ENCODE data around the gene RETREG1. TPM values are rescaled to one million over a fixed set of nuclear protein-coding genes. Genes with fewer than 3 reads are reported as not detected.

The RETREG1 gene
- total RNA-seq, 4 donors from 2014 or later = 11.6 to 70.1 (median 19.4) TPM

GRCh38 chr5:16558984-16559629 is 57.7 kb downstream of the RETREG1 start:
- no peaks in the 10 kb centered on the region for H3K36me3 ChIP-seq
- no peak for TF ChIP-seq POLR2A (IDR thresholded peaks at IDR 0.05)
- TF ChIP-seq, protein P1, sequence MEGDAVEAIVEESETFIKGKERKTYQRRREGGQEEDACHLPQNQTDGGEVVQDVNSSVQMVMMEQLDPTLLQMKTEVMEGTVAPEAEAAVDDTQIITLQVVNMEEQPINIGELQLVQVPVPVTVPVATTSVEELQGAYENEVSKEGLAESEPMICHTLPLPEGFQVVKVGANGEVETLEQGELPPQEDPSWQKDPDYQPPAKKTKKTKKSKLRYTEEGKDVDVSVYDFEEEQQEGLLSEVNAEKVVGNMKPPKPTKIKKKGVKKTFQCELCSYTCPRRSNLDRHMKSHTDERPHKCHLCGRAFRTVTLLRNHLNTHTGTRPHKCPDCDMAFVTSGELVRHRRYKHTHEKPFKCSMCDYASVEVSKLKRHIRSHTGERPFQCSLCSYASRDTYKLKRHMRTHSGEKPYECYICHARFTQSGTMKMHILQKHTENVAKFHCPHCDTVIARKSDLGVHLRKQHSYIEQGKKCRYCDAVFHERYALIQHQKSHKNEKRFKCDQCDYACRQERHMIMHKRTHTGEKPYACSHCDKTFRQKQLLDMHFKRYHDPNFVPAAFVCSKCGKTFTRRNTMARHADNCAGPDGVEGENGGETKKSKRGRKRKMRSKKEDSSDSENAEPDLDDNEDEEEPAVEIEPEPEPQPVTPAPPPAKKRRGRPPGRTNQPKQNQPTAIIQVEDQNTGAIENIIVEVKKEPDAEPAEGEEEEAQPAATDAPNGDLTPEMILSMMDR (IDR thresholded peaks at IDR 0.05) = no peak
- H3K4me3 ChIP-seq = no peak overlapping the region
- no peaks in the 10 kb centered on the region for H3K9me3 ChIP-seq
- no peak overlapping the region for H3K27ac ChIP-seq
- H3K4me1 ChIP-seq = no peaks in the 10 kb centered on the region
- no peaks in the 10 kb centered on the region for H3K27me3 ChIP-seq
- no peak for DNase-seq

GRCh38 chr5:16557477-16557876 is 59.3 kb downstream of the RETREG1 start:
- H3K27me3 ChIP-seq = no peaks in the 10 kb centered on the region
- H3K4me3 ChIP-seq = no peak overlapping the region
- no peak overlapping the region for H3K27ac ChIP-seq
- H3K4me1 ChIP-seq = no peaks in the 10 kb centered on the region
- no peaks in the 10 kb centered on the region for H3K9me3 ChIP-seq
- H3K36me3 ChIP-seq = no peaks in the 10 kb centered on the region
- no peak for TF ChIP-seq POLR2A (IDR thresholded peaks at IDR 0.05)
- TF ChIP-seq, protein P1 (IDR thresholded peaks at IDR 0.05) = no peak
- no peak for DNase-seq

DNA sequence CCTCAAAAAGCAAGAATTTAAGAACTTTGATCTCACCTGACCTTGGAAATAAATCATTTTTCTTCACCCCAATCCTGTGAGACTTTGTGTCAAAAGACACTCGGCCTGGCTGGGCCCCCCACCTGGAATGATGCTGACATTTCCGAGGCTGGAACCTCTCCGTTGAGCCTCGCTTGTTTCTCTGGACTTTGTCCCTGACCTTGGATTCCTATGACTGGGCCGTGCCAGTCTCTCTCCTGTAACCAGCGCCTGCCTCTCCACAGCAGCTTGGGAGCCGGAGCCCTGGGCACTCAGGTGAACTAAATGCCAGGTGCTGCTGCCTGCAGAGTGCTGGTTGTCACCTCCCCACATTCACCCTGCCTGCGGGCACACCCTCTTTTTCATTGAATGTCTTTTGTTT is 62.7 kb downstream of the RETREG1 start:
- peak in 2 of 3 donors; percentile 66 to 75 for DNase-seq
- no peak overlapping the region for H3K4me3 ChIP-seq
- TF ChIP-seq, protein P1 (IDR thresholded peaks at IDR 0.05) = no peak
- TF ChIP-seq POLR2A (IDR thresholded peaks at IDR 0.05) = no peak
- H3K27ac ChIP-seq = no peak overlapping the region
- no peaks in the 10 kb centered on the region for H3K9me3 ChIP-seq
- peaks cover 0 to 5% (median 0%) of the 10 kb centered on the region in 4 donors for H3K4me1 ChIP-seq
- H3K36me3 ChIP-seq = no peaks in the 10 kb centered on the region
- no peaks in the 10 kb centered on the region for H3K27me3 ChIP-seq

GRCh38 chr5:16552666-16553343 is 64.0 kb downstream of the RETREG1 start:
- Histone ChIP-seq H3K27ac (no peak overlapping the region), H3K36me3 (no peaks in the 10 kb centered on the region), H3K4me1 (peaks cover 0 to 5% (median 0%) of the 10 kb centered on the region in 4 donors), H3K9me3 (no peaks in the 10 kb centered on the region), H3K27me3 (no peaks in the 10 kb centered on the region), H3K4me3 (no peak overlapping the region)
- DNase-seq = peak; percentile 42 to 89 (median 82)
- TF ChIP-seq POLR2A (IDR thresholded peaks at IDR 0.05) = no peak
- TF ChIP-seq, protein P1 (IDR thresholded peaks at IDR 0.05) = peak; percentile 16 to 84 (median 64)

- Histone ChIP-seq H3K36me3 (no peaks in the 10 kb centered on the region), H3K27ac (no peak overlapping the region), H3K27me3 (no peaks in the 10 kb centered on the region), H3K4me1 (peaks cover 0 to 5% (median 0%) of the 10 kb centered on the region in 4 donors), H3K9me3 (no peaks in the 10 kb centered on the region), H3K4me3 (no peak overlapping the region)
- DNase-seq = no peak
- TF ChIP-seq, protein P1 (IDR thresholded peaks at IDR 0.05) = no peak
- TF ChIP-seq POLR2A (IDR thresholded peaks at IDR 0.05) = no peak
Observed at GRCh38 chr5:16551628-16552027, 65.2 kb downstream of the RETREG1 start.

All from Peyer's patch (tissue), 4 donors.